ENCODE results near the gene RMND5A.

The RMND5A gene

DNA sequence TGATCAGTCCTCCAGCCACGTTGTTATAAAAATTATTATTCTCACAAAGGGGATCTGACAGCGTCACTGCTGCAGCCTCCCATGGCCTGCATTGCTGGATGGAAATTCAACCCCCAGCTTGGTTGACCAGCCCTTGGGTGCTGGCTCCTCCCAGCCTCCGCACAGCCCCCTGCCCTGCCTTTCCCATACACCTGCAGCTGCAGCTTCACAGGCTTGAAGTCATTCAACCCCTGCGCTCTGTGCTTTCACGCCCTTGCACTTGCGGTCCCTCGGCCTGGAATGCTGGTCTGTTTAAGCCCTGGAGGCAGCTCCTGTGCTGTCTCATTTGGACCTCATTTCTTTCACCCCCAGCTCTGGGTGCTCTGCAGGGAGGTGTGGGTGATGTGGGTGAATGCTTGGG is 71.5 kb downstream of the RMND5A start:
- Histone ChIP-seq H3K36me3 (ENCODE audit: control insufficient read depth, insufficient read depth, low read length) (no peaks in the 10 kb centered on the region), H3K9me3 (ENCODE audit: control insufficient read depth, low read length) (peaks cover 5% of the 10 kb centered on the region), H3K4me1 (ENCODE audit: control insufficient read depth, insufficient read depth, low read length, poor library complexity, severe bottlenecking) (peaks cover 8% of the 10 kb centered on the region), H3K27ac (ENCODE audit: low read depth, low read length, severe bottlenecking) (no peak overlapping the region), H3K4me3 (ENCODE audit: extremely low read depth, insufficient read depth, low read length, poor library complexity, severe bottlenecking) (no peak overlapping the region)
- WGBS, 2 experiments (ENCODE audit: insufficient coverage in 2 of 2), result 33 to 55% methylated on average over 4 to 7 of the region's 7 CpGs

DNA sequence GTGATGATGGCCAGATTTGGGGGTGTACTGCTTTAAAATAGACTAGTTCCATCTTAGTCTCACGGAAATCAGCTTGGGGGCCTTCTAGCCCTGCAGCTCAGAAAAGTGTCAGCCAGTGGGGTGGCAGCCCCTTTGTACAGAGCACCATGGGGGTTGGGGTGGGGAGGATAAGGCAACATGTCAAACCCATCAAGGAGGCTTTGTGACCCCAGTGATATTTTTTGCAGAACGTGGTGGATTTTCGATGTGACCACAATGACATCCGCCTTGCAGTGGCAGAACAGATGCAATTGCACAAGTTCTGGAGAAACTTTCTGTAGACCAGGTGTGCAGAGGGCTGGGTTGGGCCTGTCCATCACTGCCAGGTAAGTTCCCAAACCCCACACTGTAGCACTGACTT is 73.7 kb downstream of the RMND5A start:
- H3K9me3 ChIP-seq (ENCODE audit: control insufficient read depth, low read length), result peaks cover 12% of the 10 kb centered on the region
- peaks cover 8% of the 10 kb centered on the region for H3K4me1 ChIP-seq (ENCODE audit: control insufficient read depth, insufficient read depth, low read length, poor library complexity, severe bottlenecking)
- H3K36me3 ChIP-seq (ENCODE audit: control insufficient read depth, insufficient read depth, low read length), result no peaks in the 10 kb centered on the region
- H3K4me3 ChIP-seq (ENCODE audit: extremely low read depth, insufficient read depth, low read length, poor library complexity, severe bottlenecking), result no peak overlapping the region
- no peak overlapping the region for H3K27ac ChIP-seq (ENCODE audit: low read depth, low read length, severe bottlenecking)
- WGBS, 2 experiments (ENCODE audit: insufficient coverage in 2 of 2), result 86 to 95% methylated on average over 3 to 4 of the region's 4 CpGs

DNA sequence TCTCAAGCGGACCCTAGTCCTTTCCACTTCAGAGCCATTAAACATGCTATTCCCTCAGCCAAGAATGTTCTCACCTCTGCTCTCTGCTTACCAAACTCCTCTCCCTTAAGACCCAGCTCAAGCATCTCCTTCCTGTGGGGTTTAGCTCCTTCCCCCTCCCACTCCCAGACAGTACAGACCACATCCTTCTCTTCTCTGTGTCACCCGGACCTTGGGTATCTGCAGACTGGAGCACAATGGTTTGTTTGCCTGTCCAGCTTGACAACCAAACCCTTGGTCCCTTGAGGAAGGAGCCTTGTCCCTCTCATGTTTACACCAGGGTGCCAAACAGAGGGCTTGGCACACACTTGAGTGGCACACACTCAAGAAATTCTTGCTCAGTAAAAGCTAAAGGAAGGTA is 74.8 kb downstream of the RMND5A start:
- 86 to 87% methylated on average over 2 of the region's 2 CpGs for WGBS, 2 experiments (ENCODE audit: insufficient coverage in 2 of 2)
- Histone ChIP-seq H3K4me1 (ENCODE audit: control insufficient read depth, insufficient read depth, low read length, poor library complexity, severe bottlenecking) (peaks cover 8% of the 10 kb centered on the region), H3K36me3 (ENCODE audit: control insufficient read depth, insufficient read depth, low read length) (no peaks in the 10 kb centered on the region), H3K9me3 (ENCODE audit: control insufficient read depth, low read length) (peaks cover 12% of the 10 kb centered on the region), H3K4me3 (ENCODE audit: extremely low read depth, insufficient read depth, low read length, poor library complexity, severe bottlenecking) (no peak overlapping the region), H3K27ac (ENCODE audit: low read depth, low read length, severe bottlenecking) (no peak overlapping the region)

DNA sequence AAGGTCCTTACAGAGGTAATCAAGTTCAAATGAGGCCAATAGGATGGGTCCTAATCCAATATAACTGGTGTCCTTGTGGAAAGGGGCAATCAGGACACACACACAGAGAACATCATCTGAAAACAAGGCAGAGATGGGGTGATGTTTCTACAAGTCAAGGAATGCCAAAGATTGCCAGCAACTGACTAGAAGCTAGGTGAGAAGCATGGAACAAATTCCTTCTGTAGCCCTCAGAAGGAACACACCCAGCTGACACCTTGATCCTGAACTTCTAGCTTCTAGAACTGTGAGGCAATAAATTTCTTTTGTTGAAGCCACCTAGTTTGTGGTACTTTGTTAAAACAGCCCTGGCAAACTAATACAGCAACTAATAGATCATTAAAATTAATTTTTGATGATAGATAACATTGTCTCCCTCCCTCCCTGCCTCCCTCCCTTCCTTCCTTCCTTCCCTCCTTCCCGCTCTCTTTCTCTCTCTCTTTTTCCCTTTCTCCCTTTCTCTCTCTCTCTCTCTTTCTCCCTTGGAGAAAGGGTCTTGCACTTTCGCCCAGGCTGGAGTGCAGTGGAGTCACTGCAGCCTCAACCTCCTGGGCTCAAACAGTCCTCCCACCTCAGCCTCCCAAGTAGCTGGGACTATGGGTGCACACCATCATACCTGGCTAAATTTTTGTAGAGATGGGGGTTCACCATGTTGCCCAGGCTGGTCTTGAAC is 80.9 kb downstream of the RMND5A start:
- no peak overlapping the region for H3K27ac ChIP-seq (ENCODE audit: low read depth, low read length, severe bottlenecking)
- 80 to 92% methylated on average over 1 to 2 of the region's 2 CpGs for WGBS, 2 experiments (ENCODE audit: insufficient coverage in 2 of 2)
- H3K4me1 ChIP-seq (ENCODE audit: control insufficient read depth, insufficient read depth, low read length, poor library complexity, severe bottlenecking), result no peaks in the 10 kb centered on the region
- H3K36me3 ChIP-seq (ENCODE audit: control insufficient read depth, insufficient read depth, low read length), result no peaks in the 10 kb centered on the region
- H3K9me3 ChIP-seq (ENCODE audit: control insufficient read depth, low read length), result peaks cover 12% of the 10 kb centered on the region
- no peak overlapping the region for H3K4me3 ChIP-seq (ENCODE audit: extremely low read depth, insufficient read depth, low read length, poor library complexity, severe bottlenecking)

DNA sequence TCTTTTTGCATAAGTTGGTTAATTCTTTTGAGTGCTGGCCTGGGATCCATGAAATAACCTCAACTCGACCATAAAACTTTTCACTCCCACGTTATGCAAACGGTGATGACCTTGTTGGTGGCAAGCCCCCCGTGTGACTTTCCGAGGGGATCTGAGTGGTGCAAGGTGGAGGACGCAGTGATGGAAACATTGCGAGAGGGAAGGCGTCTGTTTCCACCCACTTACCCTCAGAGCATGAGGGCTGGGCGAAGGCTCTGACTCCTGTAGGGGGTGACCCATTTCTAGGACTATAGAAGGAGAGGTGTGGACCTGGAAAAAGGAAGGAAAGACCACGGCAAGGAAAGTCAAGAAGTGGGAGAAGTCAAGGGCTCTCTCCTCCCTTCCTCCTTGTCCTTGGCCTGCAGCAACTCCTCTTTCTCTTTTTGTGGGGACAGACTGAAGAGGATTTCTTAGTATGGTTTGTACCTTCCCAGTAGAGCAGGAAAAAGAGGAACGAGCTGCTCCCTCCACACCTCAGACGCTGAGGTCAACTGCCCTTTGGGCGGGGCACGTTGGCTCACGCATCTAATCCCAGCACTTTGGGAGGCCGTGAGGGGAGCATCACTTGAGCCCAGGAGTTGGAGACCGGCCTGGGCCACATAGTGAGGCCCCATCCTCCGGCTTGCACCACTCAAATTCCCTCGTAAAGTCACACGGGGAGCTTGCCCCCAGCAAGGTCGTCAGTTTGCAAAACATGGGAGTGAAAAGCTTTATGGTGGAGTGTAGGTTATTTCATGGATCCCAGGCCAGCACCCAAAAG is 86.2 kb downstream of the RMND5A start:
- H3K27ac ChIP-seq (ENCODE audit: low read depth, low read length, severe bottlenecking), result no peak overlapping the region
- H3K9me3 ChIP-seq (ENCODE audit: control insufficient read depth, low read length), result no peaks in the 10 kb centered on the region
- no peaks in the 10 kb centered on the region for H3K36me3 ChIP-seq (ENCODE audit: control insufficient read depth, insufficient read depth, low read length)
- H3K4me3 ChIP-seq (ENCODE audit: extremely low read depth, insufficient read depth, low read length, poor library complexity, severe bottlenecking), result no peak overlapping the region
- H3K4me1 ChIP-seq (ENCODE audit: control insufficient read depth, insufficient read depth, low read length, poor library complexity, severe bottlenecking), result peaks cover 3% of the 10 kb centered on the region
- 82 to 87% methylated on average over 10 to 13 of the region's 21 CpGs for WGBS, 2 experiments (ENCODE audit: insufficient coverage in 2 of 2)

DNA sequence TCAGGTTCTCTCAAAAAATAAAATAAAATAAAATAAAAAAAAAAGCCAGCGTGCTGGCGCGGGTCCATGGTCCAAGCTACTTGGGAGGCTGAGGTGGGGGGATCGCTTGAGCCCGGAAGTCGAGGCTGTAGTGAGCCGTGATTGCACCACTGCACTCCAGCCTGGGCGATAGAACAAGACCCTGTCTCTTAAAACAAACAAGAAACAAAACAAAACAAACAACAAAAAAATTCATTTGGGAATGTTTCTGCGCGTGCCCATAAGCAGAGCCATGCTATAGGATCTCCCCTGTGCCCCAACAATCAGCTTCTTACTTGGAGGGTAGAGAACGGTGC is 87.0 kb downstream of the RMND5A start:
- WGBS, 2 experiments (ENCODE audit: insufficient coverage in 2 of 2), result 53 to 63% methylated on average over 3 to 9 of the region's 11 CpGs
- Histone ChIP-seq H3K27ac (ENCODE audit: low read depth, low read length, severe bottlenecking) (no peak overlapping the region), H3K4me3 (ENCODE audit: extremely low read depth, insufficient read depth, low read length, poor library complexity, severe bottlenecking) (peak overlapping the region; percentile 49), H3K4me1 (ENCODE audit: control insufficient read depth, insufficient read depth, low read length, poor library complexity, severe bottlenecking) (peaks cover 3% of the 10 kb centered on the region), H3K36me3 (ENCODE audit: control insufficient read depth, insufficient read depth, low read length) (no peaks in the 10 kb centered on the region), H3K9me3 (ENCODE audit: control insufficient read depth, low read length) (no peaks in the 10 kb centered on the region)

DNA sequence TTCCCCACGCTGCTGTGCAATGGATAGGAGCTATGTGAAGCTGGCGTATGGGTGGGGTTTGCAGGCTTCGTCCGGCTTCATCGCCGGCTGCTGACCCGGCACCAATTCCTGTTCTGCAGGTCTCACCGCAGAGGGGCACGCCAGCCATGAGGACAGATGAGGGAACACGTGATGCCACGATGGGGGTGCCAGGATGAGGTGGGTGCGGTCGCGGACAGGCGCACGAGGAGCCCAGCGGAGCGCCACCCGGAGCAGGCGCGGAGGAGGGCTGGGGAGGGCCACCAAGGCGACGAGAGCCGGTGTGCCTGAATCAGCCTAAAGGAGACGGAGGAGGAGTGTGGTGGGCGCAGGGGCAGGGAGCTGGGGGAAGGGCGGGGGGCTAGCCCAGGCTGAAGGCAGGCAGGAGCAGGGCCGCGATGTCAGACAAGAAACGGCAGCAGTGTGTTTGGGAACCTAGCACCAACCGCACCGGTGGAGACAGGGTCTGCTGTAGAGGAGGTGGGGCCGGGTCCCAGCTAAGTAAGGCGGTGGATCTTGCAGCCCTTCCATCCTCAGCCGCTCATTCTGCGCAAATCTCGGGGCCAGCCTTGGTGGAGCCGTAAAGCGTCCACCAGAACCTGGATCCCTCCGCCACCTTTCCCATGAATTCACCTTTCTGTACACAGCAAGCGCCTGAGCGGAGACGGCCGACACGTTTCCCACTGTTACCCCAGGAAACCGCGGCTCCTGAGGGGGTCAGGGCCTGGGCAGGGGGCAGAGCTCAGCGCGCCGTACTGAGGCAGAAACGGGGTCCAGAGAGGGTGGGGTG is 87.6 kb downstream of the RMND5A start:
- H3K9me3 ChIP-seq (ENCODE audit: control insufficient read depth, low read length), result no peaks in the 10 kb centered on the region
- H3K36me3 ChIP-seq (ENCODE audit: control insufficient read depth, insufficient read depth, low read length), result no peaks in the 10 kb centered on the region
- WGBS, 2 experiments (ENCODE audit: insufficient coverage in 2 of 2), result 2 to 4% methylated on average over 30 to 47 of the region's 51 CpGs
- no peak overlapping the region for H3K27ac ChIP-seq (ENCODE audit: low read depth, low read length, severe bottlenecking)
- H3K4me1 ChIP-seq (ENCODE audit: control insufficient read depth, insufficient read depth, low read length, poor library complexity, severe bottlenecking), result peaks cover 3% of the 10 kb centered on the region
- peak overlapping the region; percentile 49 for H3K4me3 ChIP-seq (ENCODE audit: extremely low read depth, insufficient read depth, low read length, poor library complexity, severe bottlenecking)

DNA sequence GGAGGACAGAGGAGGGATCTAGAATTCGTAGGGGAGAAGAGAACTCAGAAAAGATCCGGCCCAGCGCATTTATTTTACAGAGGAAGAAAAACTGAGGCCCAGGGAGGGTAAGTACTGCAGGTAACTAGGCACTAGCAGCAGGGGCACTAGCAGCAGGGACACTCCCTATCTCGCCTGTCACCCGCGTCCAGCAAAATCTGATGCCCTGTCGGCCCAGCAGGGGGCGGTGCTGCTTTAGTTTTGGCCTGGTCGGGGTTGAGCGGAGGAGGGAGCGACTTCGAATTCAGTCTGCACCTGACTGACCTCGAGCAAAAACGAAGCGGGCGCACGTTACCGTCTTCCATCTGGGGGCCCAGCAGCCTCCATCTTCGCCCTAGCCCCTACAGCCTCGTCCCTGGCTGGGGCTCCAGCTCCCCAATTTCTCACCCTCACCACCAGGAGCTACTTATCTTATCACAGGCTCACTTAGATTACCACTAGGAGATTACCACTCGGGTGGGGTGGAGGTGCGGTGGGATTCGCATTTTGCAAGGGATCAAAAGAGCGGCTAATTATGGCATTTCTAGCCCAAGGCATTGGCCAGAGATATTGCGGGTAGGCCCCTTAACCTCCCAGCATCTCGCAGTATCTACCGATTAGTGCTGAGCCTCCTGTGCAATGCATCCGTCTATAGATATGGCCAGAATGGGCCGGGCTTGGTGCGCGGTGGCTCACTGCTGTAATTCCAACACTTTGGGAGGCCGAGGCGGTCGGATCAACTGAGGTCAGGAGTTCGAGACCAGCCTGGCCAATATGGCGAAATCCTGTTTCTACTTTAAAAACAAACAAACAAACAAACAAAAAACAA is 88.4 kb downstream of the RMND5A start:
- Histone ChIP-seq H3K36me3 (ENCODE audit: control insufficient read depth, insufficient read depth, low read length) (no peaks in the 10 kb centered on the region), H3K9me3 (ENCODE audit: control insufficient read depth, low read length) (no peaks in the 10 kb centered on the region), H3K4me1 (ENCODE audit: control insufficient read depth, insufficient read depth, low read length, poor library complexity, severe bottlenecking) (peaks cover 3% of the 10 kb centered on the region), H3K4me3 (ENCODE audit: extremely low read depth, insufficient read depth, low read length, poor library complexity, severe bottlenecking) (peak overlapping the region; percentile 49), H3K27ac (ENCODE audit: low read depth, low read length, severe bottlenecking) (no peak overlapping the region)
- 29 to 41% methylated on average over 27 to 31 of the region's 36 CpGs for WGBS, 2 experiments (ENCODE audit: insufficient coverage in 2 of 2)

DNA sequence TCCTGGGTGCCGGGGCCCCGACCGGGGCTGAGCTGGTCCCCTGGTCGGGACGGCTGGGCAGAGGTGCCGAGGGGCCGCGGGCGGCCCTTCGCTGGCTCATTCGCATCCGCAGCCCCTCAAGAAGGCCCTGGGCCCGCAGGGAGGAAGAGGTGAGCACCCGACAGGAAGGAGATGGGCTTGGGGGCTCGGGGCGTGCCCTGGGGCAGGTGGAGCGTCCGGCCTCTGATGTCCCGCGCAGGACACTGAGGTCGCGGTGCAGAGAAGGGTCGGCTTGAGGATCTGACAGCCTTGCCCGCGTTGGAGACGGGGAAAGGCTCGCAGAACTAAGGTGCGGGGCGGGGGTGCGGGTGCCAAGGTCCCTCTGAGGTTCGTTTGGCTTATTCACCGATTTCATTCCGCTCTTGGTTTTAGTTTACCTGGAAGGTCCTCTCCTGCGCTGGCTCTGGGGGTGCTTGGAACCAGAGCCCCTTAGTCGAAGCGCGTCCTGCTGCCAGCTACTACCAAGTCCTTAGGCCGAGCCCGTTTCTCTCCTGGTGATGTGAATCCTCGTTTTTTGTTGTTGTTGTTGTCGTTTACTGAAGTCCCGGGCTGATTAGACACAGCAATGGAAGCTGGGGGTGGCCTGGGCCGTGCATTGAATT is 89.5 kb downstream of the RMND5A start:
- no peaks in the 10 kb centered on the region for H3K9me3 ChIP-seq (ENCODE audit: control insufficient read depth, low read length)
- 73 to 77% methylated on average over 39 to 43 of the region's 43 CpGs for WGBS, 2 experiments (ENCODE audit: insufficient coverage in 2 of 2)
- H3K4me1 ChIP-seq (ENCODE audit: control insufficient read depth, insufficient read depth, low read length, poor library complexity, severe bottlenecking), result peaks cover 3% of the 10 kb centered on the region
- H3K4me3 ChIP-seq (ENCODE audit: extremely low read depth, insufficient read depth, low read length, poor library complexity, severe bottlenecking), result no peak overlapping the region
- H3K27ac ChIP-seq (ENCODE audit: low read depth, low read length, severe bottlenecking), result no peak overlapping the region
- H3K36me3 ChIP-seq (ENCODE audit: control insufficient read depth, insufficient read depth, low read length), result no peaks in the 10 kb centered on the region

DNA sequence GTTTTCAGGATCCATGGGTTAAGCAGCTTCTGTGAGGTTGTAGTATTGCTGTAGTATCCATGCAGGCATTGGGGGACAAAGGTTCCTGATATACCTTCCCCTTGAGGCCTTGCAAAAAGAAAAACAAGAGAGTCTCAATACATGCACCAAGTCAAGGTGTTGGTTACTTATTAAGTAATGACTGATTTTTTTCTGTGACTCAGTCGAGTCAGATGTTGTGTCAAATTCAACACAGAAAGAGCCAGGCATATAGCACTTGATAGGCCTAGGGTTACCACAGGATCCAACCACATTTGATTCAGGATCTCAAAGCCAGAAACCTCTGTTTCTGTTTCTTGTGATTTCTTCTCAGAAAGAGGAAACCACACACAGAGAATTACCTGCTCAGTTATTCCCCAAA is 95.5 kb downstream of the RMND5A start:
- 83 to 100% methylated on average over 1 of the region's 1 CpG for WGBS, 2 experiments (ENCODE audit: insufficient coverage in 2 of 2)
- Histone ChIP-seq H3K36me3 (ENCODE audit: control insufficient read depth, insufficient read depth, low read length) (no peaks in the 10 kb centered on the region), H3K9me3 (ENCODE audit: control insufficient read depth, low read length) (no peaks in the 10 kb centered on the region), H3K4me1 (ENCODE audit: control insufficient read depth, insufficient read depth, low read length, poor library complexity, severe bottlenecking) (no peaks in the 10 kb centered on the region), H3K4me3 (ENCODE audit: extremely low read depth, insufficient read depth, low read length, poor library complexity, severe bottlenecking) (no peak overlapping the region), H3K27ac (ENCODE audit: low read depth, low read length, severe bottlenecking) (no peak overlapping the region)

Data from mesodermal cell (in vitro differentiated cells).